ENCODE results near the gene BEND7. TPM values are rescaled to one million over a fixed set of nuclear protein-coding genes. Genes with fewer than 3 reads are reported as not detected.
A peak's percentile ranks its signal among the peaks of the same experiment; 100 is the strongest.
"Not testable (repeated sequence)": the region's sequence is repeated elsewhere in the genome, so short reads cannot be mapped to it uniquely, and the experiment has no call there.

The BEND7 gene
- total and polyA plus RNA-seq, 2 of the 4 experiments (the other 2 are of a cell fraction) = 2.3 to 3.5 TPM

DNA sequence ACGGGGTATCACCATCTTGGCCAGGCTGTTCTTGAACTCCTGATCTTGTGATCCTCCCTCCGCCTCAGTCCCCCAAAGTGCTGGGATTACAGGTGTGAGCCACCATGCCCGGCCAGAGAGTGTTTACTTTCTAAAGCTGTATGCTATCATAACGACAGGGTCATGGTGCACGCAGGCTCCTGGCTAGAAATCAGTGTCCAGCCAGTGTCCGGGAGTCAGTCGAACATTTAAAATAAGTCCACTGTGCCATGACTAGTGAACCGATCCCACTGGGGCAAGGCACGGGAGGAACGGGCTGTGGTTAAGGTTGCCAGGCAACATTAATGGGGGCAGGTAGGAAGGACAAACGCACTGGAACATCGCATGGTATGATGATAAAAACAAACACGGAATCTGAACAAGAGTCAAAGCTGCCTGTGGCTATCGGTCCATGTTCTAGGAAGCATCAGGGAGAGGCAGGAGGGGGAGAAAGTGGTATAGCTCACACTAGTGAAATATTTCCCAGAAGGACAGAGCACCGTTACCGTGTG is 91.7 kb downstream of the BEND7 start (continued):
- TF ChIP-seq RCOR1 (IDR thresholded peaks at IDR 0.05; ENCODE audit: insufficient replicate concordance, low read length) (no peak), POLR2A (IDR thresholded peaks at IDR 0.05; ENCODE audit: low read depth, low read length) (no peak)

DNA sequence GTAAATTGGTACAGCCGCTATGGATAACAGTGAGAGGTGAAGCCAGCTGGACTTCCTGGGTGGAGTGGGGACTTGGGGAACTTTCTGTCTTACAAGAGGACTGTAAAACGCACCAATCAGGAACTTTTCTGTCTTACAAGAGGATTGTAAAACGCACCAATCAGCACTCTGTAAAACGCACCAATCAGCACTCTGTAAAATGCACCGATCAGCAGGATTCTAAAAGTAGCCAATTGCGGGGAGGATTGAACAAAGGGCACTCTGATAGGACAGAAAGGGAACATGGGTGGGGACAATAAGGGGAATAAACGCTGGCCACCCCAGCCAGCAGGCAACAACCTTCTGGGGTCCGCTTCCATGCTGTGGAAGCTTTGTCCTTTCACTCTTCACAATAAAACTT is 100.9 kb downstream of the BEND7 start:
- H2AFZ ChIP-seq (replicated peaks; ENCODE audit: low read length, poor library complexity); H3K56ac ChIP-seq (ENCODE audit: extremely low read depth, insufficient read depth, low read length); H2AK9ac ChIP-seq (replicated peaks; ENCODE audit: low read depth, low read length, poor library complexity); H3K18ac ChIP-seq (ENCODE audit: low read depth, low read length); H3K27ac ChIP-seq (ENCODE audit: insufficient read depth, low read length); H2BK120ac ChIP-seq (ENCODE audit: low read depth, low read length); H4K91ac ChIP-seq (ENCODE audit: insufficient read depth, low read depth, low read length); intact Hi-C loops (cut with micrococcal nuclease); H2AK5ac ChIP-seq (ENCODE audit: low read depth, low read length); H3K4me1 ChIP-seq (ENCODE audit: control insufficient read depth, insufficient read depth, low read length); H3K4ac ChIP-seq (ENCODE audit: low read depth, low read length); H3K9me3 ChIP-seq (ENCODE audit: control insufficient read depth, insufficient read depth, low read length); CTCF ChIA-PET; H4K5ac ChIP-seq (ENCODE audit: low read depth, low read length); ATAC-seq (ENCODE audit: low read depth); H3K4me2 ChIP-seq (ENCODE audit: low read depth, low read length); H3K4me3 ChIP-seq (ENCODE audit: insufficient read depth, low read depth, low read length); POLR2A ChIA-PET (ENCODE audit: unreplicated experiment); H3K9ac ChIP-seq (ENCODE audit: low read depth, low read length); dilution Hi-C loops (cut with HindIII; ENCODE audit: low sequenced_read_pairs, unreplicated experiment); BruUV-seq (replicated peaks); H3K79me1 ChIP-seq (ENCODE audit: low read depth in 1 of 2, low read length in 2 of 2); in situ Hi-C loops (cut with MboI; ENCODE audit: low sequenced_read_pairs); H2BK15ac ChIP-seq (ENCODE audit: low read depth, low read length); H2BK20ac ChIP-seq (ENCODE audit: low read depth, low read length); H2BK5ac ChIP-seq (ENCODE audit: low read depth, low read length, poor library complexity, severe bottlenecking); H4K20me1 ChIP-seq (ENCODE audit: insufficient read depth, low read length); H3K9me1 ChIP-seq (ENCODE audit: insufficient read depth, low read length); H3K23ac ChIP-seq (ENCODE audit: low read depth, low read length); H3K36me3 ChIP-seq (ENCODE audit: control insufficient read depth, insufficient read depth, low read length); DNase-seq; H3K14ac ChIP-seq (replicated peaks; ENCODE audit: low read depth, low read length); H4K8ac ChIP-seq (ENCODE audit: low read depth in 2 of 2, low read length in 2 of 2): not testable (repeated sequence)
- TF ChIP-seq MAFK (IDR thresholded peaks at IDR 0.05; ENCODE audit: low read depth, low read length) = peak; percentile 27; the same call in 1 of the 2 replicates
- peaks cover 19% of the 10 kb centered on the region for H3K27me3 ChIP-seq (ENCODE audit: control insufficient read depth, insufficient read depth, low read length)
- WGBS, 2 experiments (ENCODE audit: extremely low coverage in 2 of 2, insufficient read length in 1 of 2) = 100% methylated on average over 1 of the region's 8 CpGs; no CpG with 5 or more reads in 1 of the 2 experiments

All from IMR-90 (cell line).